B cell (primary cell): ENCODE data around the gene ZNF746.

ENCODE experiments used
- CTCF ChIP-seq: fragments of 200-600 bp; IDR thresholded peaks from one replicate; pipeline ENCODE4 v1.8.0; 2022; ENCODE audit warnings: antibody characterized with exemption, mild to moderate bottlenecking
- EZH2 ChIP-seq: IDR thresholded peaks from 2 replicates; pipeline ENCODE4 v1.6.1; 2012; ENCODE audit warnings: borderline replicate concordance, low read depth, mild to moderate bottlenecking, moderate library complexity, low read length; ENCODE audit not compliant: insufficient read depth, poor library complexity, severe bottlenecking

GRCh38 chr7:149443523-149443922 is 54.1 kb downstream of the ZNF746 start:
- TF ChIP-seq EZH2 (no peak), CTCF (no peak)
